ENCODE measurements around the gene HSD17B4. TPM values are rescaled to one million over a fixed set of nuclear protein-coding genes. Genes with fewer than 3 reads are reported as not detected.

The HSD17B4 gene
- total RNA-seq, 1 experiment from 2014 or later, result 142 TPM

- ATAC-seq, result no peak
- POLR2A ChIA-PET, result no interaction called here
- intact Hi-C loops (cut with micrococcal nuclease), result loop anchor here (5.0 kb wide), 1 partner anchor 1329 kb away; no protein-coding TSS in a partner anchor
These were observed 20.9 kb downstream of the HSD17B4 start for GRCh38 chr5:119473241-119473640.

GRCh38 chr5:119476341-119476740 is 24.0 kb downstream of the HSD17B4 start:
- no peak for ATAC-seq

More at GRCh38 chr5:119473241-119473640, 20.9 kb downstream of the HSD17B4 start:
- H2AFZ ChIP-seq (ENCODE audit: low read depth, low read length, poor library complexity, severe bottlenecking), result no peak overlapping the region
- no peak overlapping the region for H3K4me3 ChIP-seq (replicated peaks in 1 of 2; ENCODE audit: low read depth in 1 of 2, low read length in 2 of 2)
- BruUV-seq (replicated peaks), result no TSS peak
- H3K27ac ChIP-seq (ENCODE audit: low read depth, low read length), result no peak overlapping the region
- TF ChIP-seq, protein P1, sequence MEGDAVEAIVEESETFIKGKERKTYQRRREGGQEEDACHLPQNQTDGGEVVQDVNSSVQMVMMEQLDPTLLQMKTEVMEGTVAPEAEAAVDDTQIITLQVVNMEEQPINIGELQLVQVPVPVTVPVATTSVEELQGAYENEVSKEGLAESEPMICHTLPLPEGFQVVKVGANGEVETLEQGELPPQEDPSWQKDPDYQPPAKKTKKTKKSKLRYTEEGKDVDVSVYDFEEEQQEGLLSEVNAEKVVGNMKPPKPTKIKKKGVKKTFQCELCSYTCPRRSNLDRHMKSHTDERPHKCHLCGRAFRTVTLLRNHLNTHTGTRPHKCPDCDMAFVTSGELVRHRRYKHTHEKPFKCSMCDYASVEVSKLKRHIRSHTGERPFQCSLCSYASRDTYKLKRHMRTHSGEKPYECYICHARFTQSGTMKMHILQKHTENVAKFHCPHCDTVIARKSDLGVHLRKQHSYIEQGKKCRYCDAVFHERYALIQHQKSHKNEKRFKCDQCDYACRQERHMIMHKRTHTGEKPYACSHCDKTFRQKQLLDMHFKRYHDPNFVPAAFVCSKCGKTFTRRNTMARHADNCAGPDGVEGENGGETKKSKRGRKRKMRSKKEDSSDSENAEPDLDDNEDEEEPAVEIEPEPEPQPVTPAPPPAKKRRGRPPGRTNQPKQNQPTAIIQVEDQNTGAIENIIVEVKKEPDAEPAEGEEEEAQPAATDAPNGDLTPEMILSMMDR (IDR thresholded peaks at IDR 0.05 in 2 of 3, conservative IDR thresholded peaks at IDR 0.05 in 1 of 3; ENCODE audit: borderline replicate concordance in 1 of 3, insufficient read depth in 1 of 3, low read depth in 2 of 3, low read length in 2 of 3), result no peak
- no peak for TF ChIP-seq SRF (IDR thresholded peaks at IDR 0.05; ENCODE audit: low read depth)
- TF ChIP-seq POLR2A (IDR thresholded peaks at IDR 0.05; ENCODE audit: borderline replicate concordance, extremely low read depth, insufficient read depth, insufficient read length), result no peak
- TF ChIP-seq SP1 (IDR thresholded peaks at IDR 0.05; ENCODE audit: low read depth), result no peak
- TF ChIP-seq ELF1 (IDR thresholded peaks at IDR 0.05; ENCODE audit: borderline replicate concordance, low read depth), result no peak
- no peak for TF ChIP-seq JUND (IDR thresholded peaks at IDR 0.05)
- TF ChIP-seq CBX3 (IDR thresholded peaks at IDR 0.05; ENCODE audit: low read depth), result no peak
- H4K20me1 ChIP-seq (ENCODE audit: insufficient read depth), result no peaks in the 10 kb centered on the region
- DNase-seq (ENCODE audit: low read depth, low spot score), result no peak
- no peaks in the 10 kb centered on the region for H3K27me3 ChIP-seq (ENCODE audit: insufficient read depth, low read length)
- peaks cover 14% of the 10 kb centered on the region for H3K79me2 ChIP-seq (ENCODE audit: insufficient read depth, low read length)
- 0 out of 4 replicates have a peak, but pooled peaks cover 0 to 2% of the 10 kb centered on the region in 2 experiments for H3K9me3 ChIP-seq (ENCODE audit: control insufficient read depth in 1 of 2, insufficient read depth in 1 of 2, low read depth in 1 of 2, low read length in 2 of 2)
- ChIA-PET RAD21 (ENCODE audit: low non-redundant PET in 1 of 2, low total read pairs in 2 of 2, uncharacterized antibody in 2 of 2, unreplicated experiment in 2 of 2) (no interaction called here), CTCF (interaction anchor here (0.9 kb wide), 1 partner anchor 9 kb away, joined by 3 read pairs; no protein-coding TSS in a partner anchor)
- H3K4me1 ChIP-seq (ENCODE audit: control insufficient read depth in 1 of 2, insufficient read depth in 2 of 2, low read length in 2 of 2), result no peaks in the 10 kb centered on the region
- no peaks in the 10 kb centered on the region for H3K9me2 ChIP-seq (ENCODE audit: insufficient read depth)
- H3K36me3 ChIP-seq (ENCODE audit: control insufficient read depth in 1 of 2, insufficient read depth in 2 of 2, low read length in 2 of 2), result peaks cover 0 to 5% of the 10 kb centered on the region in 2 experiments; a peak in 1 of 4 replicates
- no peak overlapping the region for H3K9ac ChIP-seq (ENCODE audit: low read length)
- H3K4me2 ChIP-seq (ENCODE audit: low read length), result no peak overlapping the region

More at GRCh38 chr5:119476341-119476740, 24.0 kb downstream of the HSD17B4 start:
- Histone ChIP-seq H3K27me3 (ENCODE audit: insufficient read depth, low read length) (no peaks in the 10 kb centered on the region), H3K27ac (ENCODE audit: low read depth, low read length) (no peak overlapping the region), H3K9me2 (ENCODE audit: insufficient read depth) (no peaks in the 10 kb centered on the region), H2AFZ (ENCODE audit: low read depth, low read length, poor library complexity, severe bottlenecking) (no peak overlapping the region), H3K4me3 (replicated peaks in 1 of 2; ENCODE audit: low read depth in 1 of 2, low read length in 2 of 2) (no peak overlapping the region), H3K36me3 (ENCODE audit: control insufficient read depth in 1 of 2, insufficient read depth in 2 of 2, low read length in 2 of 2) (peaks cover 0 to 8% of the 10 kb centered on the region in 2 experiments; a peak in 1 of 4 replicates), H3K4me2 (ENCODE audit: low read length) (no peak overlapping the region), H4K20me1 (ENCODE audit: insufficient read depth) (no peaks in the 10 kb centered on the region; the same call in 1 of the 2 replicates), H3K9me3 (ENCODE audit: control insufficient read depth in 1 of 2, insufficient read depth in 1 of 2, low read depth in 1 of 2, low read length in 2 of 2) (no peaks in the 10 kb centered on the region), H3K79me2 (ENCODE audit: insufficient read depth, low read length) (peaks cover under 1% of the 10 kb centered on the region; the same call in 1 of the 2 replicates), H3K4me1 (ENCODE audit: control insufficient read depth in 1 of 2, insufficient read depth in 2 of 2, low read length in 2 of 2) (no peaks in the 10 kb centered on the region), H3K9ac (ENCODE audit: low read length) (no peak overlapping the region)
- ChIA-PET RAD21 (ENCODE audit: low non-redundant PET in 1 of 2, low total read pairs in 2 of 2, uncharacterized antibody in 2 of 2, unreplicated experiment in 2 of 2) (no interaction called here), POLR2A (no interaction called here), CTCF (no interaction called here)
- no peak for DNase-seq (ENCODE audit: low read depth, low spot score)
- BruUV-seq (replicated peaks), result no TSS peak
- intact Hi-C loops (cut with micrococcal nuclease), result no loop called here
- TF ChIP-seq EGR1 (IDR thresholded peaks at IDR 0.05; ENCODE audit: low read depth), result no peak
- TF ChIP-seq, protein P2, sequence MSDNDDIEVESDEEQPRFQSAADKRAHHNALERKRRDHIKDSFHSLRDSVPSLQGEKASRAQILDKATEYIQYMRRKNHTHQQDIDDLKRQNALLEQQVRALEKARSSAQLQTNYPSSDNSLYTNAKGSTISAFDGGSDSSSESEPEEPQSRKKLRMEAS (IDR thresholded peaks at IDR 0.05), result no peak
- TF ChIP-seq POLR2A (IDR thresholded peaks at IDR 0.05; ENCODE audit: borderline replicate concordance, extremely low read depth, insufficient read depth, insufficient read length), result no peak
- no peak for TF ChIP-seq ELF1 (IDR thresholded peaks at IDR 0.05; ENCODE audit: borderline replicate concordance, low read depth)
- TF ChIP-seq ZNF274 (IDR thresholded peaks at IDR 0.05; ENCODE audit: low read depth, low read length), result no peak
- no peak for TF ChIP-seq SRF (IDR thresholded peaks at IDR 0.05; ENCODE audit: low read depth)
- no peak for TF ChIP-seq EZH2 (IDR thresholded peaks at IDR 0.05)
- no peak for TF ChIP-seq JUND (IDR thresholded peaks at IDR 0.05)
- no peak for TF ChIP-seq FOSL1 (IDR thresholded peaks at IDR 0.05; ENCODE audit: low read depth)

All from HCT116 (cell line).